Measurements from ENCODE around the gene KCNC1. TPM values are rescaled to one million over a fixed set of nuclear protein-coding genes. Genes with fewer than 3 reads are reported as not detected.

The KCNC1 gene
- total RNA-seq, 4 donors from 2014 or later, result not detected

DNA sequence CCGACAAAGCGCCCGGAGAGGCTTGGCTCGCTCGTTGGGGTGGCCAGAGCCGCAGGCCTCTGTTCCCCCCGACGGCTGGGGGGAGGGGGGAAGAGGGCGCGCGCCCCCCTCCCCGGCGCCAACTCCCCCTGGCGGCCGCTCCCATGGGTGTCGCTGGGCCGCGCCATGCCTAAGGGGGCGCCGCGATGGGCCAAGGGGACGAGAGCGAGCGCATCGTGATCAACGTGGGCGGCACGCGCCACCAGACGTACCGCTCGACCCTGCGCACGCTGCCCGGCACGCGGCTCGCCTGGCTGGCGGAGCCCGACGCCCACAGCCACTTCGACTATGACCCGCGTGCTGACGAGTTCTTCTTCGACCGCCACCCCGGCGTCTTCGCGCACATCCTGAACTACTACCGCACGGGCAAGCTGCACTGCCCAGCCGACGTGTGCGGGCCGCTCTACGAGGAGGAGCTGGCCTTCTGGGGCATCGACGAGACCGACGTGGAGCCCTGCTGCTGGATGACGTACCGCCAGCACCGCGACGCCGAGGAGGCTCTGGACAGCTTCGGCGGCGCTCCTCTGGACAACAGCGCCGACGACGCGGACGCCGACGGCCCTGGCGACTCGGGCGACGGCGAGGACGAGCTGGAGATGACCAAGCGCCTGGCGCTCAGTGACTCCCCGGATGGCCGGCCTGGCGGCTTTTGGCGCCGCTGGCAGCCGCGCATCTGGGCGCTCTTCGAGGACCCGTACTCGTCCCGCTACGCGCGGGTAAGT lies 1.4 kb downstream of the KCNC1 start:
- no peak overlapping the region for H3K4me3 ChIP-seq
- no peaks in the 10 kb centered on the region for H3K36me3 ChIP-seq
- H3K9me3 ChIP-seq, result no peaks in the 10 kb centered on the region
- H3K27me3 ChIP-seq, result peaks cover 0 to 88% of the 10 kb centered on the region in 2 donors
- no peak for DNase-seq (ENCODE audit: low spot score in 2 of 2)
- 10 to 12% methylated on average over 34 to 69 of the region's 102 CpGs for WGBS, 2 donors
- TF ChIP-seq EP300 (IDR thresholded peaks at IDR 0.05), result no peak
- no peak for TF ChIP-seq POLR2A (IDR thresholded peaks at IDR 0.05)
- TF ChIP-seq CTCF (IDR thresholded peaks at IDR 0.05), result no peak
- H3K4me1 ChIP-seq, result peaks cover 0 to 23% (median 9%) of the 10 kb centered on the region in 4 donors
- no peak overlapping the region for H3K27ac ChIP-seq

- Histone ChIP-seq H3K27me3 (peaks cover 0 to 90% of the 10 kb centered on the region in 2 donors), H3K4me1 (peaks cover 0 to 23% (median 9%) of the 10 kb centered on the region in 4 donors), H3K27ac (no peak overlapping the region), H3K9me3 (no peaks in the 10 kb centered on the region), H3K36me3 (no peaks in the 10 kb centered on the region), H3K4me3 (no peak overlapping the region)
- TF ChIP-seq EP300 (IDR thresholded peaks at IDR 0.05) (no peak), CTCF (IDR thresholded peaks at IDR 0.05) (no peak), POLR2A (IDR thresholded peaks at IDR 0.05) (no peak)
- WGBS, 2 donors, result 23 to 24% methylated on average over 12 of the region's 12 CpGs
- DNase-seq (ENCODE audit: low spot score in 2 of 2), result no peak
Measured at GRCh38 chr11:17736579-17736893, 2.0 kb downstream of the KCNC1 start.

DNA sequence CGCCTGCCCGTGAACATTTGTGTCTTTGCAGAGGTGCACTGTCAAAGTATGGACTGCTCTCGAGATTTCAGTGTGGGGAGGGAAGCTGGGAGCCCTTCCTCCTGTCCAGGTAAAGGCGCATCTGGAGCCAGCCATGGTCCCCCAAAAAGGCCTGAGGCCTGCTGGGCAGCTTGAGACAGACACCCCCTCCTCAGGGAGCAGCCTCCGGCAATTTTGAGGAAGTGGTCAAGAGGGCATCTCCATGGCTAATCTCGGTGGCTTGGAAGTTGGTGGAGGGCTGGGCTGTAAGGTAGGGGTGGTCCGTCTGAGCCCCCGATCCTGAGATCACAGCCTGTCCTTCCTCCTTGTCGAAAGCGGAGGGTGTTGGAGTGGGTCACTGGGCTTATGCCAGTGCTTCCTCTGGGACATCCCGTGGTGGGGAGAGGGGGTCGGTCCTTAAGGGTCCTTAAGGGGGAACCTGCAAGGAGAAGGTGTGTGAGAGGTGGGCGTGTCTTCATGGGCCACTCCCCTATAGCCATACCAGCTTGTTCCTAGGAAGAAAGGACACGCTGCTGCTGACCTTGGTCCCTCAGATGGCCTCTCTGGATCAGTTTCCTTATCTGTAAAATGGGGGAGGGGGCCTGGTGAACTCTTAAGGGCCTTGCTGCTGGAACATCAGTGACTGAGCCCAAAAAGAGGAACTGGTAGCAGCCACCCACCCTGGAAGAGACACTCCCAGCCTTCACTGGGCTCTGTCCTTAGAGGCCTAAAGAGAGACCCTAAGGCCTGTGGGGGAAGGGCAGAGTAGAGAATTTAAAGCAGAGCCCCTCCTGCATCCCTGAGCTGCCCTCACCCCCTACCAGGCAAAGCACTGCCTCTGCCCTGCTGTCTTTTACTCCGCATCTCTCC lies 2.6 kb downstream of the KCNC1 start:
- TF ChIP-seq EP300 (IDR thresholded peaks at IDR 0.05), result no peak
- no peak for TF ChIP-seq POLR2A (IDR thresholded peaks at IDR 0.05)
- TF ChIP-seq CTCF (IDR thresholded peaks at IDR 0.05), result no peak
- no peak overlapping the region for H3K4me3 ChIP-seq
- H3K36me3 ChIP-seq, result no peaks in the 10 kb centered on the region
- 48 to 59% methylated on average over 13 to 15 of the region's 15 CpGs for whole genome bisulfite sequencing, 2 donors
- H3K9me3 ChIP-seq, result no peaks in the 10 kb centered on the region
- H3K4me1 ChIP-seq, result peaks cover 0 to 23% (median 9%) of the 10 kb centered on the region in 4 donors
- H3K27ac ChIP-seq, result no peak overlapping the region
- DNase-seq (ENCODE audit: low spot score in 2 of 2), result no peak
- peaks cover 0 to 87% of the 10 kb centered on the region in 2 donors for H3K27me3 ChIP-seq

DNA sequence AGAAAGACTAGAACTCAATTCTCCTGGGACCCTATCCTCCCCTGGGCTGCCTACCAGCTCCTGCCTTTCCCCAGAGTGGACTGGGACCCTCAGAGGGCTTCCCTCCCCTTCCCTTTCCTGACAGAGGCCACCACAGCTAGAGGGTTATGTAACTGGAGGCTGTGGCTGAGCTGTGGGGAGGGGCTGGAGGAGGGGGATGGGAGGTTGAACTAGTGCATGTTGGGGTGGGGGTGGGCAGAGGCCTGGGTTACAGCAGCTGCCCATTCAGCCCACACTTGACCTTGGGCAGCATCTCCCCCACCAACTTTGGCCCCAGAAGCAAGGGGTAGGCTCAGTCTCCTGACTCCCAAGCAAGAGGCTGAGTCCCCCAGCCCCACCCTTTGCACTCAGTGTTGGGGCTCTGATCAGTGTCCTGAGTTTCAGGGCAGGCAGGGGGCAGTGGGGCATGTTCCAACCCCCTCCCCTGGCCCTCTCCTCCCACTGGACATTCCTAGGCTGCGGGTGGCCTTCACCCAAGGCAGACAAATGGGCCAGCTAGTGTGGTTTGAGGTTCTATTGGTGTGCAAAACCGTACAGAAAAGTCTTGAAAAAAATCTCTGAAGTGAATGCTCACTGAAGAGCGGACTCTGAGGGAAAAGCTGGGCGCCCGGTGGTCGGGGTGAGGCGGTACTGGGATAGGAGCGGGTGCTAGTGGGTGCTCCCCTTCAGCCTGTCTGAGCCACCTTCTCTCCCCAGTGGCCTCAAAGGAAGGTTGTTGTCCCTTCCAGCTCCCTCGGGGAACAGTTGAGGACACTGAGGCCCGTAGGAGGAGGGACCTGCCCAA lies 3.8 kb downstream of the KCNC1 start:
- 45 to 46% methylated on average over 8 to 10 of the region's 10 CpGs for WGBS, 2 donors
- no peak overlapping the region for H3K4me3 ChIP-seq
- peaks cover 0 to 23% (median 9%) of the 10 kb centered on the region in 4 donors for H3K4me1 ChIP-seq
- no peak for DNase-seq (ENCODE audit: low spot score in 2 of 2)
- no peaks in the 10 kb centered on the region for H3K36me3 ChIP-seq
- H3K9me3 ChIP-seq, result no peaks in the 10 kb centered on the region
- no peak overlapping the region for H3K27ac ChIP-seq
- H3K27me3 ChIP-seq, result peaks cover 0 to 77% of the 10 kb centered on the region in 2 donors
- no peak for TF ChIP-seq CTCF (IDR thresholded peaks at IDR 0.05)

All from tibial nerve (tissue), 4 donors.